Measurements from ENCODE around the gene C1orf141. TPM values are rescaled to one million over a fixed set of nuclear protein-coding genes. Genes with fewer than 3 reads are reported as not detected.

C1orf141 gene
- total RNA-seq: not detected in 2 replicates
- not detected for total RNA-seq (2013)
- polyA plus RNA-seq: not detected in 2 replicates
- polyA minus RNA-seq: not detected in 2 replicates

GRCh38 chr1:67134695-67135094, at the start of gene C1orf141:
C1orf141 (minus strand) TSS chr1:67134970; CDS start chr1:67127240, 7,730 bp downstream.
- Histone ChIP-seq H3K4me1 (ENCODE audit: control insufficient read depth in 2 of 2, insufficient read depth in 2 of 2, low read length in 2 of 2) (peaks cover 6 to 8% of the 10 kb centered on the region in 2 donors), H3K9ac (ENCODE audit: low read length) (peak within 1 kb of the TSS; percentile 46), H3K4me2 (replicated peaks; ENCODE audit: low read depth, low read length, poor library complexity, severe bottlenecking) (peak within 1 kb of the TSS; percentile 78), H3K4me3 (ENCODE audit: control extremely low read depth in 1 of 5, extremely low read depth in 1 of 5, insufficient read depth in 1 of 5, low read depth in 2 of 5, low read length in 4 of 5) (peak within 1 kb of the TSS in 4 of 5 experiments; percentile 16 to 65 (median 39)), H3K9me3 (ENCODE audit: control extremely low read depth in 1 of 3, control insufficient read depth in 2 of 3, insufficient read depth in 1 of 3, low read length in 2 of 3) (peaks cover 0 to 4% (median 0%) of the 10 kb centered on the region in 3 donors), H3K27ac (ENCODE audit: low read length in 2 of 2) (no peak within 1 kb of the TSS), H3K27me3 (replicated peaks in 1 of 4; ENCODE audit: control extremely low read depth in 1 of 4, control insufficient read depth in 3 of 4, insufficient read depth in 4 of 4, low read length in 3 of 4) (peaks cover 0 to 10% (median 2%) of the 10 kb centered on the region in 4 experiments), H2AFZ (ENCODE audit: insufficient read depth, low read depth, low read length, poor library complexity, severe bottlenecking) (peak within 1 kb of the TSS; percentile 66), H4K20me1 (ENCODE audit: control insufficient read depth, insufficient read depth, low read length, poor library complexity, severe bottlenecking) (no peaks in the 10 kb centered on the region), H3K36me3 (replicated peaks in 1 of 2; ENCODE audit: control extremely low read depth in 1 of 2, control insufficient read depth in 1 of 2, extremely low read depth in 1 of 2, insufficient read depth in 2 of 2, low read length in 1 of 2) (no peaks in the 10 kb centered on the region), H3K79me2 (ENCODE audit: control insufficient read depth, insufficient read depth, low read length) (no peaks in the 10 kb centered on the region)
- Mint-ChIP-seq H3K27ac (no peak within 1 kb of the TSS), H3K4me1 (peaks cover 6% of the 10 kb centered on the region), H3K4me3 (peak within 1 kb of the TSS; percentile 71), H3K9me3 (ENCODE audit: insufficient read depth) (no peaks in the 10 kb centered on the region), H3K27me3 (peaks cover 3% of the 10 kb centered on the region)
- no peak for TF ChIP-seq EZH2 (IDR thresholded peaks at IDR 0.05; ENCODE audit: borderline replicate concordance, insufficient read depth, low read depth, low read length, poor library complexity, severe bottlenecking)
- no peak for TF ChIP-seq CTCF (IDR thresholded peaks at IDR 0.05)
- POLR2A ChIA-PET: interaction anchor here (0.7 kb wide), 1 partner anchor 550 kb away, joined by 3 read pairs; the partner anchor contains the start of gene GADD45A
- WGBS (ENCODE audit: insufficient coverage): 13% methylated on average over 27 of the region's 28 CpGs
- intact Hi-C loops (cut with micrococcal nuclease): no loop called here
- ATAC-seq (ENCODE audit: low read depth) (peak; percentile 39), DNase-seq (peak; percentile 51)
- CTCF ChIA-PET: interaction anchor here (1.1 to 2.7 kb wide), 4 partner anchors 9 to 138 kb away, joined by 3 to 16 read pairs (median 6); no protein-coding TSS in a partner anchor

DNA sequence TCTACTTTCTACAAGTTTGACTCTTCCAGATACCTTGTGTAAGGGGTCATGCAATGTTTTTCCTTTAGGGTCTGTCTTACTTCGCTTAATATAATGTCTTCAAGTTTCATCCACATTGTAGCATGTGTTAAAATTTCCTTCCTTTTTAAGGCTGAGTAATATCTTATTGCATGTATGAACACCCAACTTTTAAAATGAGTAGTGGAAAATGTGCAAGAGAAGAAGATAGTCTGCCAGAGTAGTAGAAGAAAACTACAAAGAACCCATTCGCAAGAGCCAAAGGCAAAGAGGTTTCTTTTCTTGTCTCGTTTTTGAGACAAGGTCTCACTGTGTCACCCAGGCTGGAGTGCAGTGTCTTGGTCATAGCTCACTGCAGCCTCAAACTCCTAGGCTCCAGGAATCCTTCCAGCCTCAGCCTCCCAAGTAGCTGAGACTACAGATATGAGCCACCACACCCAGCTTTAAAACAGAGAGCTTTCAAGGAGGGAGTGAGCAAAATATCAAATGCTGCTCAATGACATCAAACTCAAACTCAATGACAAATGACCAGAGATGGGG, 40.8 kb upstream of the C1orf141 start:
- ATAC-seq (ENCODE audit: low read depth) (no peak), DNase-seq (no peak)
- Histone ChIP-seq H3K27me3 (replicated peaks in 1 of 4; ENCODE audit: control extremely low read depth in 1 of 4, control insufficient read depth in 3 of 4, insufficient read depth in 4 of 4, low read length in 3 of 4) (no peaks in the 10 kb centered on the region), H3K9ac (ENCODE audit: low read length) (no peak overlapping the region), H4K20me1 (ENCODE audit: control insufficient read depth, insufficient read depth, low read length, poor library complexity, severe bottlenecking) (no peaks in the 10 kb centered on the region), H3K4me1 (ENCODE audit: control insufficient read depth in 2 of 2, insufficient read depth in 2 of 2, low read length in 2 of 2) (no peaks in the 10 kb centered on the region), H3K79me2 (ENCODE audit: control insufficient read depth, insufficient read depth, low read length) (no peaks in the 10 kb centered on the region), H2AFZ (ENCODE audit: insufficient read depth, low read depth, low read length, poor library complexity, severe bottlenecking) (no peak overlapping the region), H3K36me3 (replicated peaks in 1 of 2; ENCODE audit: control extremely low read depth in 1 of 2, control insufficient read depth in 1 of 2, extremely low read depth in 1 of 2, insufficient read depth in 2 of 2, low read length in 1 of 2) (no peaks in the 10 kb centered on the region), H3K4me3 (ENCODE audit: control extremely low read depth in 1 of 5, extremely low read depth in 1 of 5, insufficient read depth in 1 of 5, low read depth in 2 of 5, low read length in 4 of 5) (no peak overlapping the region), H3K9me3 (ENCODE audit: control extremely low read depth in 1 of 3, control insufficient read depth in 2 of 3, insufficient read depth in 1 of 3, low read length in 2 of 3) (no peaks in the 10 kb centered on the region), H3K4me2 (replicated peaks; ENCODE audit: low read depth, low read length, poor library complexity, severe bottlenecking) (no peak overlapping the region), H3K27ac (ENCODE audit: low read length in 2 of 2) (no peak overlapping the region)
- Mint-ChIP-seq H3K27me3 (no peaks in the 10 kb centered on the region), H3K4me1 (no peaks in the 10 kb centered on the region), H3K27ac (no peak overlapping the region), H3K4me3 (no peak overlapping the region), H3K9me3 (ENCODE audit: insufficient read depth) (no peaks in the 10 kb centered on the region)
- no peak for TF ChIP-seq CTCF (IDR thresholded peaks at IDR 0.05)
- TF ChIP-seq EZH2 (IDR thresholded peaks at IDR 0.05; ENCODE audit: borderline replicate concordance, insufficient read depth, low read depth, low read length, poor library complexity, severe bottlenecking): no peak
- ChIA-PET POLR2A (no interaction called here), CTCF (no interaction called here)
- intact Hi-C loops (cut with micrococcal nuclease): no loop called here
- 86% methylated on average over 2 of the region's 3 CpGs for WGBS (ENCODE audit: insufficient coverage)

All from B cell (primary cell).